Caco-2 (cell line): Measurements from ENCODE around the gene TCAIM. TPM values are rescaled to one million over a fixed set of nuclear protein-coding genes. Genes with fewer than 3 reads are reported as not detected.

Experiments
- BruUV-seq: library from RNA; stranded (reverse); fragments of 400-500 nt; replicated peaks from 2 replicates; lab custom pipeline; 2021; lab: Mats Ljungman, UMichigan
- CTCF ChIA-PET: fragments of 300-600 bp; sonication (Branson Sonifier 250); formaldehyde crosslinking; loops from one replicate; lab custom pipeline; 2022; ENCODE audit warnings: antibody characterized with exemption; lab: Charles Lee
- POLR2A ChIA-PET: fragments of 300-600 bp; sonication (Branson Sonifier 250); formaldehyde crosslinking; loops from one replicate; lab custom pipeline; 2022; ENCODE audit warnings: antibody characterized with exemption; lab: Charles Lee
- DNase-seq, 2 experiments: peaks; one replicate each; pipeline versions ENCODE4 v3.0.0 to v3.0.0-alpha.2; 2020 to 2022
- H3K27me3 ChIP-seq: replicated peaks from 2 replicates; pipeline ENCODE4 v1.6.0; 2011; ENCODE audit warnings: low read length; ENCODE audit not compliant: control insufficient read depth, insufficient read depth
- H3K36me3 ChIP-seq: 2 replicates; pipeline ENCODE4 v1.5.1; 2011; ENCODE audit warnings: low read length; ENCODE audit not compliant: control insufficient read depth, insufficient read depth
- H3K4me1 ChIP-seq: fragments of 250-450 bp; sonication (Bioruptor Pico); 2 replicates; pipeline ENCODE4 v1.5.1; 2020; ENCODE audit warnings: mild to moderate bottlenecking
- H3K4me3 ChIP-seq: 2 replicates; pipeline ENCODE4 v1.5.1; 2011; ENCODE audit warnings: low read depth, mild to moderate bottlenecking, control low read depth, low read length
- H3K9me3 ChIP-seq: fragments of 250-450 bp; sonication (Bioruptor Pico); 2 replicates; pipeline ENCODE4 v1.5.1; 2020; ENCODE audit warnings: mild to moderate bottlenecking, moderate library complexity
- H3K27ac Mint-ChIP-seq: one replicate; pipeline ENCODE4 v1.8.0; 2022; ENCODE audit warnings: mixed read lengths; ENCODE audit not compliant: unreplicated experiment
- H3K27me3 Mint-ChIP-seq: one replicate; pipeline ENCODE4 v1.8.0; 2022; ENCODE audit warnings: mixed read lengths; ENCODE audit not compliant: insufficient read depth, unreplicated experiment
- H3K36me3 Mint-ChIP-seq: one replicate; pipeline ENCODE4 v1.8.0; 2022; ENCODE audit warnings: mild to moderate bottlenecking, mixed read lengths; ENCODE audit not compliant: insufficient read depth, unreplicated experiment
- H3K4me1 Mint-ChIP-seq: one replicate; pipeline ENCODE4 v1.8.0; 2022; ENCODE audit warnings: low read depth, mixed read lengths; ENCODE audit not compliant: unreplicated experiment
- H3K4me3 Mint-ChIP-seq: one replicate; pipeline ENCODE4 v1.8.0; 2022; ENCODE audit warnings: mild to moderate bottlenecking, moderate library complexity, mixed read lengths; ENCODE audit not compliant: unreplicated experiment
- H3K9me3 Mint-ChIP-seq: one replicate; pipeline ENCODE4 v1.8.0; 2022; ENCODE audit warnings: mixed read lengths; ENCODE audit not compliant: unreplicated experiment
- intact Hi-C: fragments of 100-400 bp; cut with micrococcal nuclease; formaldehyde crosslinking; loops from one replicate; pipeline ENCODE4 v1.10.0; 2022; ENCODE audit not compliant: unreplicated experiment
- total RNA-seq: library from RNA; stranded (reverse); gene quantifications from 2 replicates; pipeline ENCODE4 v1.2.3, GENCODE V29; 2022
- TF ChIP-seq, protein P1 (sequence below), 2 experiments: fragments of 200-600 bp in 1 of 2; IDR thresholded peaks; 1 replicate in 1 of 2; 2 replicates in 1 of 2; pipeline versions ENCODE4 v1.5.1 to v1.8.0; 2011 to 2022; ENCODE audit warnings: antibody characterized with exemption in 1 of 2, control low read depth in 1 of 2, inconsistent platforms in 1 of 2, low read depth in 1 of 2, low read length in 1 of 2, mild to moderate bottlenecking in 1 of 2, moderate library complexity in 1 of 2; ENCODE audit not compliant: insufficient read depth in 1 of 2, severe bottlenecking in 1 of 2, unreplicated experiment in 1 of 2

Gene TCAIM
- total RNA-seq, 1 experiment from 2014 or later = 15.0 TPM

DNA sequence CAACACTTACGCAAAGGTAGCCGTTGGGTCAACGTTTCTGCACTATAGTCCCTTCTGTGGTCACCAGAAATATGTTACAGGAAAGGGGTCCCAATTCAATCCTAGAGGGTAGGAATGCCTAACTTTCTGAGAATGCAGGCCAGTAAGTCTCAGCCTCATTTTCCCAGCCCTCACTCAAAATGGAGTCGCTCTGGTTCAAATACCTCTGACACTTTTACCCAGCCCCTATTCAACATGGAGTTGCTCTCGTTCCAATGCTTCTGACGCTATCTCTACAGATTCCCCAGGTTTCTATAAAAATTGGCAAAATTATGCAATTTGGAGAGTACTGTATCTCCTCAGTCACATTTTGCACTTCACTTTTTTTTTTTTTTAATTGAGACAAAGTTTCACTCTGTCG, 99.2 kb downstream of the TCAIM start:
- TF ChIP-seq, protein P1, sequence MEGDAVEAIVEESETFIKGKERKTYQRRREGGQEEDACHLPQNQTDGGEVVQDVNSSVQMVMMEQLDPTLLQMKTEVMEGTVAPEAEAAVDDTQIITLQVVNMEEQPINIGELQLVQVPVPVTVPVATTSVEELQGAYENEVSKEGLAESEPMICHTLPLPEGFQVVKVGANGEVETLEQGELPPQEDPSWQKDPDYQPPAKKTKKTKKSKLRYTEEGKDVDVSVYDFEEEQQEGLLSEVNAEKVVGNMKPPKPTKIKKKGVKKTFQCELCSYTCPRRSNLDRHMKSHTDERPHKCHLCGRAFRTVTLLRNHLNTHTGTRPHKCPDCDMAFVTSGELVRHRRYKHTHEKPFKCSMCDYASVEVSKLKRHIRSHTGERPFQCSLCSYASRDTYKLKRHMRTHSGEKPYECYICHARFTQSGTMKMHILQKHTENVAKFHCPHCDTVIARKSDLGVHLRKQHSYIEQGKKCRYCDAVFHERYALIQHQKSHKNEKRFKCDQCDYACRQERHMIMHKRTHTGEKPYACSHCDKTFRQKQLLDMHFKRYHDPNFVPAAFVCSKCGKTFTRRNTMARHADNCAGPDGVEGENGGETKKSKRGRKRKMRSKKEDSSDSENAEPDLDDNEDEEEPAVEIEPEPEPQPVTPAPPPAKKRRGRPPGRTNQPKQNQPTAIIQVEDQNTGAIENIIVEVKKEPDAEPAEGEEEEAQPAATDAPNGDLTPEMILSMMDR (IDR thresholded peaks at IDR 0.05; ENCODE audit: insufficient read depth in 1 of 2, low read depth in 1 of 2, low read length in 1 of 2, severe bottlenecking in 1 of 2, unreplicated experiment in 1 of 2) = no peak
- no peak for DNase-seq
- peaks cover 14% of the 10 kb centered on the region for H3K36me3 Mint-ChIP-seq
- H3K9me3 Mint-ChIP-seq = no peaks in the 10 kb centered on the region
- Histone ChIP-seq H3K9me3 (no peaks in the 10 kb centered on the region), H3K27me3 (no peaks in the 10 kb centered on the region), H3K36me3 (no peaks in the 10 kb centered on the region), H3K4me1 (peaks cover 5% of the 10 kb centered on the region), H3K4me3 (no peak overlapping the region)
- no peak overlapping the region for H3K27ac Mint-ChIP-seq
- H3K27me3 Mint-ChIP-seq = no peaks in the 10 kb centered on the region
- no peaks in the 10 kb centered on the region for H3K4me1 Mint-ChIP-seq
- H3K4me3 Mint-ChIP-seq = no peak overlapping the region
- CTCF ChIA-PET = no interaction called here
- intact Hi-C loops = no loop called here
- POLR2A ChIA-PET = no interaction called here
- no TSS peak for BruUV-seq

DNA sequence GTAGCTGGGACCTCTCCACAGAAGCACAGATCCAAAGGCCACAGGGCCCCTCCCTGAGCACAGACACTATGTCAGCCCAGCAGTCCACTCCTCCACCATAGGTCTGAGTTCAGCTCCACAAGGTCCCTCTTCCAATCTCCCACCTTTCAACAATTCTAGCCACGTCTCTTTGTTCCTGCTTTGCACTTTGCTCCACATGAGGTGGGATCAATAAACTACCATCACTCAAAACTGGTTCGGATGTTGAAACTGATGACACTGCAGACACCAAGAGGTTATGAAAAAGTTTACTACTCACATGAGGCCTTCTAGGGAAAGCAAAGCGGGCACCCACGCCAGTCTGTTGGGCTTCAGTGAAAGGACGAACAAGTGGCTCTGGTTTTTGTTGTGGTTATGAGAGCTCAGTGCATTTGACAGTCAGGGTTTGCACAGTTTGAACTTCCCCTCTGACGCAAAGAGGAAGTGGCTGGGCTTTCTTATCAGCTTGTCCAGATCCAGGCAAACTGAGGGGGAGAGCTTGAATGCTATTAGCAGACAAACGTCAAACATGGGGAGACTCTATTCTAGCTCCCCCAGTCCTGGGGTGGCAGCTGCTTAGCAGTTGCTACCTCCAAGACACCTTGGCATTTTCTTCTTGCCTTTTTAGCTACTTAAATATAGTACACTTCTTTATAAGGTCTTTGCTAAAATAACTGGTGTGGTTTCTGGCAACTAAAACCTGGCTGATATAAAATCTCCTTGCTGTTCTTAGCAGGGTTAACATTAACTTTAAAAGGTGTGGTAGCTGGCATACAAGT, 101.1 kb downstream of the TCAIM start:
- H3K27ac Mint-ChIP-seq = no peak overlapping the region
- no peak overlapping the region for H3K4me3 Mint-ChIP-seq
- no peak overlapping the region for H3K4me3 ChIP-seq
- BruUV-seq = no TSS peak
- no peaks in the 10 kb centered on the region for H3K9me3 Mint-ChIP-seq
- CTCF ChIA-PET = no interaction called here
- peaks cover 5% of the 10 kb centered on the region for H3K4me1 ChIP-seq
- no peaks in the 10 kb centered on the region for H3K27me3 ChIP-seq
- H3K36me3 ChIP-seq = no peaks in the 10 kb centered on the region
- no peaks in the 10 kb centered on the region for H3K27me3 Mint-ChIP-seq
- H3K36me3 Mint-ChIP-seq = peaks cover 23% of the 10 kb centered on the region
- no peaks in the 10 kb centered on the region for H3K4me1 Mint-ChIP-seq
- TF ChIP-seq, protein P1 (IDR thresholded peaks at IDR 0.05; ENCODE audit: insufficient read depth in 1 of 2, low read depth in 1 of 2, low read length in 1 of 2, severe bottlenecking in 1 of 2, unreplicated experiment in 1 of 2) = no peak
- POLR2A ChIA-PET = interaction anchor here (1.1 kb wide), 1 partner anchor 102 kb away, joined by 3 read pairs; no protein-coding TSS in a partner anchor
- DNase-seq = no peak
- intact Hi-C loops = no loop called here
- H3K9me3 ChIP-seq = no peaks in the 10 kb centered on the region

DNA sequence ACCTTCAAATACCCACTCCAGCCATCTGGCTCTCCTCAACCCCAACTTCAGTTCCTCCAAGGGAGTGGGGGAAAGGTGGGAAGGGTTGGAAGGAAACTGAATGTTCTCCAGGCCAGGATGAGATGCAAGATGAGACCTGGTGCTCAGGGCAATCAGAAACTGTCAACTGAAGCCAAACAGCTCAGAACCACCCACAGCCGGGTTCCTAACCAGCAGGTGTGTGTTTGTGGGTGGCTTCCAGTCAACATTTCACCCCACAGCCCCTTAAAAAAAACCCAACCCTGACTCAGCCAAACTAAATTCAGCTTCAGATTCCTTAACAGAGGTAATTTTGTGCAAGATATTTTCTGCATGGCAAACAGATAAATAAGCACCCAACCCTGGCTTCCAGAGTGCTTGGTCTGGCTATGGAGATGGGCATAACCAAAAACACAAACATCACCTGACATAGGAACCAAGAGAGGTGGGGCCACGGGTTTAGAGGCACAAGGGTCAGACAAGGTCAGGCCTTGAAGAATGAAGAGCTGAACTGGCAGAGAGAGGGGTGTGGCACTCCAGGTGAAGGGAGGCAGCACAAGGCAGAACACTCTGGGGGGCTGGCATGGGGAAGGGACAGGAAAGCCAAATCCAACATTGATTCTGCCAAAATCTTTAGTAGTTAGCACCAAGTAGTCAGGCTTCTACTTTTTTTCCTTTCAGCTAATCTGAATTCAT, 104.2 kb downstream of the TCAIM start:
- Histone ChIP-seq H3K27me3 (no peaks in the 10 kb centered on the region), H3K36me3 (peaks cover 3% of the 10 kb centered on the region), H3K4me1 (peaks cover 5% of the 10 kb centered on the region), H3K4me3 (no peak overlapping the region), H3K9me3 (no peaks in the 10 kb centered on the region)
- Mint-ChIP-seq H3K27ac (no peak overlapping the region), H3K4me3 (no peak overlapping the region), H3K36me3 (peaks cover 34% of the 10 kb centered on the region), H3K9me3 (no peaks in the 10 kb centered on the region), H3K4me1 (no peaks in the 10 kb centered on the region), H3K27me3 (no peaks in the 10 kb centered on the region)
- TF ChIP-seq, protein P1 (IDR thresholded peaks at IDR 0.05; ENCODE audit: insufficient read depth in 1 of 2, low read depth in 1 of 2, low read length in 1 of 2, severe bottlenecking in 1 of 2, unreplicated experiment in 1 of 2) = no peak
- CTCF ChIA-PET = no interaction called here
- intact Hi-C loops = no loop called here
- no TSS peak for BruUV-seq
- no peak for DNase-seq
- POLR2A ChIA-PET = no interaction called here
